ENCODE measurements around the gene PTPN9. TPM values are rescaled to one million over a fixed set of nuclear protein-coding genes. Genes with fewer than 3 reads are reported as not detected.

PTPN9 gene
- total and polyA plus RNA-seq, 4 donors = 9.8 to 37.9 (median 21.1) TPM

- DNase-seq = peak in 1 of 2 donors; percentile 69
- 0% methylated on average over 24 of the region's 24 CpGs for whole genome bisulfite sequencing, 2 donors
- no peak for ATAC-seq (ENCODE audit: low FRiP score)
- Histone ChIP-seq H3K36me3 (ENCODE audit: control insufficient read depth in 1 of 2, insufficient read depth in 2 of 2, low read length in 1 of 2) (no peaks in the 10 kb centered on the region), H3K9me3 (ENCODE audit: control insufficient read depth, low read length) (no peaks in the 10 kb centered on the region), H3K27ac (ENCODE audit: low read depth in 1 of 2, low read length in 2 of 2) (peak overlapping the region; percentile 64 to 74), H3K27me3 (ENCODE audit: control insufficient read depth in 1 of 2, insufficient read depth in 2 of 2, low read length in 1 of 2) (no peaks in the 10 kb centered on the region), H3K4me1 (ENCODE audit: control insufficient read depth in 1 of 2, insufficient read depth in 2 of 2, low read length in 2 of 2) (peaks cover 0 to under 1% of the 10 kb centered on the region in 2 donors), H3K4me3 (ENCODE audit: low read length in 2 of 2) (peak overlapping the region; percentile 27 to 45)
- intact Hi-C loops (cut with DNase I) = no loop called here
These were observed 123.1 kb downstream of the PTPN9 start for GRCh38 chr15:75455982-75456531.

GRCh38 chr15:75455424-75455981 lies 123.6 kb downstream of the PTPN9 start:
- WGBS, 2 donors = 0% methylated on average over 48 of the region's 48 CpGs
- Histone ChIP-seq H3K9me3 (ENCODE audit: control insufficient read depth, low read length) (no peaks in the 10 kb centered on the region), H3K27ac (ENCODE audit: low read depth in 1 of 2, low read length in 2 of 2) (peak overlapping the region; percentile 64 to 98), H3K4me1 (ENCODE audit: control insufficient read depth in 1 of 2, insufficient read depth in 2 of 2, low read length in 2 of 2) (no peaks in the 10 kb centered on the region), H3K4me3 (ENCODE audit: low read length in 2 of 2) (peak overlapping the region; percentile 93 to 95), H3K36me3 (ENCODE audit: control insufficient read depth in 1 of 2, insufficient read depth in 2 of 2, low read length in 1 of 2) (no peaks in the 10 kb centered on the region), H3K27me3 (ENCODE audit: control insufficient read depth in 1 of 2, insufficient read depth in 2 of 2, low read length in 1 of 2) (no peaks in the 10 kb centered on the region)
- DNase-seq (peak; percentile 94 to 97), ATAC-seq (ENCODE audit: low FRiP score) (peak; percentile 37)
- intact Hi-C loops (cut with DNase I) = no loop called here

- Histone ChIP-seq H3K27me3 (ENCODE audit: control insufficient read depth in 1 of 2, insufficient read depth in 2 of 2, low read length in 1 of 2) (no peaks in the 10 kb centered on the region), H3K4me3 (ENCODE audit: low read length in 2 of 2) (peak overlapping the region; percentile 93 to 95), H3K27ac (ENCODE audit: low read depth in 1 of 2, low read length in 2 of 2) (peak overlapping the region; percentile 16 to 98), H3K9me3 (ENCODE audit: control insufficient read depth, low read length) (no peaks in the 10 kb centered on the region), H3K36me3 (ENCODE audit: control insufficient read depth in 1 of 2, insufficient read depth in 2 of 2, low read length in 1 of 2) (no peaks in the 10 kb centered on the region), H3K4me1 (ENCODE audit: control insufficient read depth in 1 of 2, insufficient read depth in 2 of 2, low read length in 2 of 2) (no peaks in the 10 kb centered on the region)
- intact Hi-C loops (cut with DNase I) = loop anchor here in 1 of 2 donors (5.0 kb wide), 3 partner anchors 87 to 173 kb away; partner anchors contain the start of genes MAN2C1, PTPN9 and SNUPN
- peak; percentile 87 to 91 for DNase-seq
- no peak for ATAC-seq (ENCODE audit: low FRiP score)
- WGBS, 2 donors = 0 to 1% methylated on average over 46 to 116 of the region's 116 CpGs
These were observed 124.4 kb downstream of the PTPN9 start for GRCh38 chr15:75454471-75455378.

- H3K4me3 ChIP-seq (ENCODE audit: low read length in 2 of 2) = peak overlapping the region; percentile 93 to 95
- H3K4me1 ChIP-seq (ENCODE audit: control insufficient read depth in 1 of 2, insufficient read depth in 2 of 2, low read length in 2 of 2) = no peaks in the 10 kb centered on the region
- peak; percentile 98 to 99 for DNase-seq
- WGBS, 2 donors = 0% methylated on average over 46 to 57 of the region's 57 CpGs
- no peaks in the 10 kb centered on the region for H3K36me3 ChIP-seq (ENCODE audit: control insufficient read depth in 1 of 2, insufficient read depth in 2 of 2, low read length in 1 of 2)
- peak; percentile 84 for ATAC-seq (ENCODE audit: low FRiP score)
- intact Hi-C loops (cut with DNase I) = loop anchor here in 1 of 2 donors (5.0 kb wide), 3 partner anchors 87 to 173 kb away; partner anchors contain the start of genes MAN2C1, PTPN9 and SNUPN
- H3K9me3 ChIP-seq (ENCODE audit: control insufficient read depth, low read length) = no peaks in the 10 kb centered on the region
- H3K27ac ChIP-seq (ENCODE audit: low read depth in 1 of 2, low read length in 2 of 2) = peak overlapping the region; percentile 84 to 99
- H3K27me3 ChIP-seq (ENCODE audit: control insufficient read depth in 1 of 2, insufficient read depth in 2 of 2, low read length in 1 of 2) = no peaks in the 10 kb centered on the region
These were observed 125.2 kb downstream of the PTPN9 start for GRCh38 chr15:75453703-75454470.

GRCh38 chr15:75452865-75453702 lies 126.0 kb downstream of the PTPN9 start:
- DNase-seq = peak; percentile 68 to 80
- intact Hi-C loops (cut with DNase I) = loop anchor here in 1 of 2 donors (5.0 kb wide), 3 partner anchors 86 to 174 kb away; partner anchors contain the start of genes MAN2C1, PTPN9 and SNUPN
- no peak for ATAC-seq (ENCODE audit: low FRiP score)
- no peaks in the 10 kb centered on the region for H3K9me3 ChIP-seq (ENCODE audit: control insufficient read depth, low read length)
- 0 to 1% methylated on average over 38 of the region's 38 CpGs for WGBS, 2 donors
- no peaks in the 10 kb centered on the region for H3K4me1 ChIP-seq (ENCODE audit: control insufficient read depth in 1 of 2, insufficient read depth in 2 of 2, low read length in 2 of 2)
- H3K27me3 ChIP-seq (ENCODE audit: control insufficient read depth in 1 of 2, insufficient read depth in 2 of 2, low read length in 1 of 2) = no peaks in the 10 kb centered on the region
- H3K36me3 ChIP-seq (ENCODE audit: control insufficient read depth in 1 of 2, insufficient read depth in 2 of 2, low read length in 1 of 2) = no peaks in the 10 kb centered on the region
- peak overlapping the region; percentile 84 to 99 for H3K27ac ChIP-seq (ENCODE audit: low read depth in 1 of 2, low read length in 2 of 2)
- H3K4me3 ChIP-seq (ENCODE audit: low read length in 2 of 2) = peak overlapping the region; percentile 39 to 84

GRCh38 chr15:75452364-75452864 lies 126.7 kb downstream of the PTPN9 start:
- peak overlapping the region; percentile 42 to 84 for H3K4me3 ChIP-seq (ENCODE audit: low read length in 2 of 2)
- intact Hi-C loops (cut with DNase I) = loop anchor here in 1 of 2 donors (5.0 kb wide), 3 partner anchors 85 to 175 kb away; partner anchors contain the start of genes MAN2C1, PTPN9 and SNUPN
- H3K36me3 ChIP-seq (ENCODE audit: control insufficient read depth in 1 of 2, insufficient read depth in 2 of 2, low read length in 1 of 2) = no peaks in the 10 kb centered on the region
- no peaks in the 10 kb centered on the region for H3K27me3 ChIP-seq (ENCODE audit: control insufficient read depth in 1 of 2, insufficient read depth in 2 of 2, low read length in 1 of 2)
- DNase-seq = peak; percentile 91 to 93
- H3K4me1 ChIP-seq (ENCODE audit: control insufficient read depth in 1 of 2, insufficient read depth in 2 of 2, low read length in 2 of 2) = no peaks in the 10 kb centered on the region
- 0 to 1% methylated on average over 16 of the region's 16 CpGs for WGBS, 2 donors
- peak overlapping the region; percentile 84 to 99 for H3K27ac ChIP-seq (ENCODE audit: low read depth in 1 of 2, low read length in 2 of 2)
- H3K9me3 ChIP-seq (ENCODE audit: control insufficient read depth, low read length) = no peaks in the 10 kb centered on the region
- peak; percentile 46 for ATAC-seq (ENCODE audit: low FRiP score)

GRCh38 chr15:75451674-75452363 lies 127.3 kb downstream of the PTPN9 start, which contains the start of gene SIN3A:
Gene SIN3A (minus strand): TSS chr15:75451690. CDS start chr15:75430375, 21,315 bp downstream.
- Histone ChIP-seq H3K27me3 (ENCODE audit: control insufficient read depth in 1 of 2, insufficient read depth in 2 of 2, low read length in 1 of 2) (no peaks in the 10 kb centered on the region), H3K4me3 (ENCODE audit: low read length in 2 of 2) (peak within 1 kb of the TSS; percentile 69 to 80), H3K27ac (ENCODE audit: low read depth in 1 of 2, low read length in 2 of 2) (peak within 1 kb of the TSS; percentile 68 to 99), H3K36me3 (ENCODE audit: control insufficient read depth in 1 of 2, insufficient read depth in 2 of 2, low read length in 1 of 2) (no peaks in the 10 kb centered on the region), H3K9me3 (ENCODE audit: control insufficient read depth, low read length) (no peaks in the 10 kb centered on the region), H3K4me1 (ENCODE audit: control insufficient read depth in 1 of 2, insufficient read depth in 2 of 2, low read length in 2 of 2) (no peaks in the 10 kb centered on the region)
- ATAC-seq (ENCODE audit: low FRiP score) (peak; percentile 81), DNase-seq (peak; percentile 100)
- 0 to 1% methylated on average over 36 to 39 of the region's 39 CpGs for WGBS, 2 donors
- intact Hi-C loops (cut with DNase I) = loop anchor here in 1 of 2 donors (5.0 kb wide), 3 partner anchors 85 to 175 kb away; partner anchors contain the start of genes MAN2C1, PTPN9 and SNUPN

All from aorta (tissue), 5 donors.